ENCODE results near the gene CYP2S1. TPM values are rescaled to one million over a fixed set of nuclear protein-coding genes. Genes with fewer than 3 reads are reported as not detected.
"Not testable (repeated sequence)": the region's sequence is repeated elsewhere in the genome, so short reads cannot be mapped to it uniquely, and the experiment has no call there.

CYP2S1 gene
- total RNA-seq (2014; rRNA removed; shearing (Covaris generic)), result not detected in 2 replicates

- no peaks in the 10 kb centered on the region for H3K36me3 ChIP-seq
- peaks cover 35% of the 10 kb centered on the region for H3K27me3 ChIP-seq (replicated peaks)
- H3K4me1 ChIP-seq (replicated peaks), result peaks cover 8% of the 10 kb centered on the region
- DNase-seq (ENCODE audit: low read depth in 1 of 2, low spot score in 2 of 2), result no peak
- H3K27ac ChIP-seq, result no peak within 1 kb of the TSS
- no peak within 1 kb of the TSS for H3K4me3 ChIP-seq
- no peaks in the 10 kb centered on the region for H3K9me3 ChIP-seq (replicated peaks)
Observed at GRCh38 chr19:41192574-41193429, at the start of gene CYP2S1. CYP2S1 (plus strand) TSS chr19:41193219; CDS start chr19:41193265, 46 bp downstream.

GRCh38 chr19:41144403-41144802 lies 48.6 kb upstream of the CYP2S1 start:
- Histone ChIP-seq H3K27me3 (replicated peaks) (peaks cover 21% of the 10 kb centered on the region), H3K36me3 (no peaks in the 10 kb centered on the region), H3K4me1 (replicated peaks) (no peaks in the 10 kb centered on the region), H3K4me3 (no peak overlapping the region), H3K9me3 (replicated peaks) (no peaks in the 10 kb centered on the region), H3K27ac (no peak overlapping the region)
- peak; percentile 54 to 82 for DNase-seq (ENCODE audit: low read depth in 1 of 2, low spot score in 2 of 2)

GRCh38 chr19:41149831-41150230 lies 43.2 kb upstream of the CYP2S1 start:
- Histone ChIP-seq H3K4me1 (replicated peaks) (peaks cover under 1% of the 10 kb centered on the region; the same call in 1 of the 2 replicates), H3K4me3 (no peak overlapping the region), H3K27me3 (replicated peaks) (peaks cover 17% of the 10 kb centered on the region), H3K9me3 (replicated peaks) (no peaks in the 10 kb centered on the region; the same call in 1 of the 2 replicates), H3K27ac (no peak overlapping the region), H3K36me3 (no peaks in the 10 kb centered on the region)
- no peak for DNase-seq (ENCODE audit: low read depth in 1 of 2, low spot score in 2 of 2)

GRCh38 chr19:41150986-41151385 lies 42.0 kb upstream of the CYP2S1 start:
- not testable (repeated sequence) for H3K4me1 ChIP-seq (replicated peaks); H3K36me3 ChIP-seq; H3K9me3 ChIP-seq (replicated peaks); H3K4me3 ChIP-seq; DNase-seq (ENCODE audit: low read depth in 1 of 2, low spot score in 2 of 2); H3K27ac ChIP-seq
- H3K27me3 ChIP-seq (replicated peaks), result peaks cover 17% of the 10 kb centered on the region

DNA sequence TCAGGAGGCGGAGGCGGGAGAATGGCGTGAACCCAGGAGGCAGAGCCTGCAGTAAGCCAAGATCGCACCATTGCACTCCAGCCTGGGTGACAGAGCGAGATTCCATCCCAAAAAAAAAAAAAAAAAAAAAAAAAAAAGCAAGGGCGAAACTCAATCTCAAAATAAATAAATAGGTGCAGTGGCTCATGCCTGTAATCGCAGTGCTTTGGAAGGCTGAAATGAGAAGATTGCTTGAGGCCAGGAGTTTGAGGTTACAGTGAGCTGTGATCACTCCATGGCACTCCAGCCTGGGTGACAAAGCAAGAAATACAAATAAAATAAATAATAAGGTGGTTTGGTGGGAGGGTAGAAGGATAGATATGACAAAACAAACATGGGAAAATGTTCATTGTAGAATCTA lies 39.0 kb upstream of the CYP2S1 start:
- Histone ChIP-seq H3K36me3 (no peaks in the 10 kb centered on the region), H3K4me1 (replicated peaks) (peaks cover 5% of the 10 kb centered on the region), H3K27ac (no peak overlapping the region), H3K4me3 (no peak overlapping the region), H3K27me3 (replicated peaks) (peaks cover 8% of the 10 kb centered on the region; the same call in 1 of the 2 replicates), H3K9me3 (replicated peaks) (no peaks in the 10 kb centered on the region; the same call in 1 of the 2 replicates)
- DNase-seq (ENCODE audit: low read depth in 1 of 2, low spot score in 2 of 2), result no peak

GRCh38 chr19:41156207-41156606 lies 36.8 kb upstream of the CYP2S1 start:
- no peak overlapping the region for H3K4me3 ChIP-seq
- DNase-seq (ENCODE audit: low read depth in 1 of 2, low spot score in 2 of 2), result no peak
- no peaks in the 10 kb centered on the region; the same call in 1 of the 2 replicates for H3K9me3 ChIP-seq (replicated peaks)
- peaks cover 8% of the 10 kb centered on the region; the same call in 1 of the 2 replicates for H3K27me3 ChIP-seq (replicated peaks)
- H3K27ac ChIP-seq, result no peak overlapping the region
- H3K4me1 ChIP-seq (replicated peaks), result peaks cover 5% of the 10 kb centered on the region
- no peaks in the 10 kb centered on the region for H3K36me3 ChIP-seq

GRCh38 chr19:41159881-41160280 lies 33.1 kb upstream of the CYP2S1 start:
- H3K9me3 ChIP-seq (replicated peaks), result no peaks in the 10 kb centered on the region
- H3K4me1 ChIP-seq (replicated peaks), result peaks cover 5% of the 10 kb centered on the region
- DNase-seq (ENCODE audit: low read depth in 1 of 2, low spot score in 2 of 2), result no peak
- H3K27ac ChIP-seq, result no peak overlapping the region
- H3K36me3 ChIP-seq, result no peaks in the 10 kb centered on the region
- H3K4me3 ChIP-seq, result no peak overlapping the region
- peaks cover 7% of the 10 kb centered on the region; the same call in 1 of the 2 replicates for H3K27me3 ChIP-seq (replicated peaks)

DNA sequence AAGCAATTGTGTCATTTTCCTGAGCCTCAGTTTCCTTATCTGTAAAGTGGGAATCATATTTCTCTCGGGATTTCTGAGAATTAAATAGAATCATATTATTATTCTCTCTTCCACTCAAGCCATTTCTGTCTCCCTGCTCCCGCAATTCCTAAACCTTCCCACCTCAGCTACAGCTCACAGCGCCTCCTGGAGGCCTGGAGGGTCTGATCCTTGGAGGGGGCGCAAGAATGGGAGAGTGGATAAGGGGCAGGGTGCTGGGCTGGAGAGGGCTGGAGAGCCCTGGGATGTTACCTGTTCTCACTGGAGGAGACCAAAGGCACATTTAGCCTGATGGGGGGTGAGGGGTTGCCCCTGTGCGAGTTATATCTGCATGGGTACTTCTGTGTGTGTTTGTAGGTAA lies 31.1 kb upstream of the CYP2S1 start:
- Histone ChIP-seq H3K9me3 (replicated peaks) (no peaks in the 10 kb centered on the region), H3K27ac (no peak overlapping the region), H3K4me3 (no peak overlapping the region), H3K4me1 (replicated peaks) (no peaks in the 10 kb centered on the region), H3K27me3 (replicated peaks) (no peaks in the 10 kb centered on the region), H3K36me3 (no peaks in the 10 kb centered on the region)
- DNase-seq (ENCODE audit: low read depth in 1 of 2, low spot score in 2 of 2), result no peak

DNA sequence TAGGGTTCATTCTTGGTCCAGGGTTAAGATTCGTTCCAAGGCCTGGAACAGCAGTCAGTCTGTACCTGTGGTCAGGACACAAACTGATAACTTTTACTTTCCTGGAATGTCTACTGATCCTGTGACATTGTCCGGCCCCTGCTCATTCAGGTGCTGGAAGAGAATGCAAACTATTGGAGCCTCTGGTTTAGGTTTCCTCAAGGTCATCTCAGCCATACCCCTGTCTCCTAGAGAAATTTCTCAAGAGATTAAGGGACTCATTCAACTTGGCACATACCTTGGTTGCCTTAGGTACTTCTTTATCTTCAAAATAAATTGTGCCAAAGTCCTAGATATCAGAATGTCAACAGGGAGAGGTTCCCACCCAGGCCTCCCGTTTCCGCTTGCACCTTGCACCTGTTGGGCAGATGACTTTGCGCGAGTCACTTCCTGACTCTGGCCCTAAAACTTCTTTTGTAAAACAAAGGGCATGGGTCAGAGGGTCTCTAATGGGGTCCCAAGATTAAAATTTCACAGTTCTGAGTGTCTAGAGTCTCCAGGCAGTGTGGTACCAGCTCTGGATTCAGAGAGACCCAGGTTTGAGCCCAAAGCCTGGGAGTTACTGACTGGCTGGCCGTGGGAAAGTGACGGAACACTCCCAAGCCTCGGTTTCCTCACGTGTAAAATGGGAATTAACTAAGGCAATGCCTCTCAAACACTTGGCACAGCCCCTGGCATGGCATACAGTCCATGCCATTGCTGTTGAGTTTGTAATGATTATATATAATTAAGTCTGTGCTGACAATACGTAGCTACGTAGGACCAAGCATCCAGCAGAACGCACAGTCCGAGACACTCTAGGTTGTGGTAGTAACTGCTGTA lies 25.8 kb upstream of the CYP2S1 start:
- no peaks in the 10 kb centered on the region for H3K27me3 ChIP-seq (replicated peaks)
- no peaks in the 10 kb centered on the region for H3K9me3 ChIP-seq (replicated peaks)
- no peaks in the 10 kb centered on the region for H3K4me1 ChIP-seq (replicated peaks)
- no peak overlapping the region for H3K27ac ChIP-seq
- no peak for DNase-seq (ENCODE audit: low read depth in 1 of 2, low spot score in 2 of 2)
- no peak overlapping the region for H3K4me3 ChIP-seq
- no peaks in the 10 kb centered on the region for H3K36me3 ChIP-seq

DNA sequence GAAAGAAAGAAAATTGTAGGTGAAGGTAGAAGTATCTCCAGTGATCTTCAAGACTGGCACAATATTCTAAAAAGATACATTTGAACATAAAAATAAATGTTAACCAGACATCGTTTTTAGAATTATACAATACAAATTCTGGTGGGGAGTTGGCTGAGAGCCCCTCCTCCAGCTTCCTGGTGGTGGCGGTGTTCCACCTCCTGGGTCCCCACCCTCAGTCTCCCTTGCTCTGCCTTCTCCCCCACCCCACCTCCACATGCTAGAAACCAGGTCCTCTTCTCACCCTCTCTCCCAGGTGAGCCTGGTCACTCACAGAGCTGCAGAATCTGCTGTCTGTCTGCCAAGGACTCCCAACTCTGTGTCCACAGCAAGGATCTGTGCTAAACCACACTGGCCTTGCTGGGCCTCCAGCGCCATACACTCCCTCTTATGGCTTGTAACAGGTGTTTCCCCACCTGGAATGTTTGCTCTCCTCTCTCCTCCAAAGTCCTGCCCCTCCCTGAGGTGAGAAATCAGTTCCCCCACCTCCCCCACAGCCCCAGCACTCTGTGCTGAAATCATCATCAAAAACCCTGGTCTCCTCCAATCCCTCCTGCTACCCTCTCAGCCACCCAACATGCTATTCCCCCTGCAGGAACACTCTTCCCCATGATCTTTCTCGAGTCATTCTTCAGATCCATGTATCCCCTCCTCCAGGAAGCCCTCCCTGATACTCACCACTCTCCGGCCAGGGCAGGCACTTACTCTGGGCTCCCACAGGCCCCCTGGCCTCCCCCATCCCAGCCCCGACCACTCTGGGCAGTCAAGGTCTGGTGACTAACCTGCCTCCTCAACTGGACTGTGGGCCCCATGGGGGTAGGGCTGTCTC lies 20.5 kb upstream of the CYP2S1 start:
- Histone ChIP-seq H3K9me3 (replicated peaks) (no peaks in the 10 kb centered on the region), H3K4me3 (no peak overlapping the region), H3K4me1 (replicated peaks) (peaks cover 14% of the 10 kb centered on the region), H3K36me3 (no peaks in the 10 kb centered on the region), H3K27ac (no peak overlapping the region), H3K27me3 (replicated peaks) (no peaks in the 10 kb centered on the region)
- DNase-seq (ENCODE audit: low read depth in 1 of 2, low spot score in 2 of 2), result no peak

- Histone ChIP-seq H3K27me3 (replicated peaks) (no peaks in the 10 kb centered on the region), H3K9me3 (replicated peaks) (no peaks in the 10 kb centered on the region), H3K4me1 (replicated peaks) (peaks cover 14% of the 10 kb centered on the region), H3K27ac (no peak overlapping the region), H3K36me3 (no peaks in the 10 kb centered on the region), H3K4me3 (no peak overlapping the region)
- no peak for DNase-seq (ENCODE audit: low read depth in 1 of 2, low spot score in 2 of 2)
Observed at GRCh38 chr19:41174297-41174928, 18.6 kb upstream of the CYP2S1 start.

GRCh38 chr19:41175801-41176777 lies 16.9 kb upstream of the CYP2S1 start:
- H3K9me3 ChIP-seq (replicated peaks), result no peaks in the 10 kb centered on the region
- H3K4me1 ChIP-seq (replicated peaks), result peaks cover 14% of the 10 kb centered on the region
- peak; percentile 84 to 93 for DNase-seq (ENCODE audit: low read depth in 1 of 2, low spot score in 2 of 2)
- H3K27me3 ChIP-seq (replicated peaks), result no peaks in the 10 kb centered on the region
- peak overlapping the region; percentile 73 for H3K27ac ChIP-seq
- H3K36me3 ChIP-seq, result no peaks in the 10 kb centered on the region
- peak overlapping the region; percentile 15 for H3K4me3 ChIP-seq
